Panc1 (cell line): ENCODE results near the gene CRYGN.

Experiments used
- TF ChIP-seq, protein P1 (sequence below): fragments of 450-650 bp; IDR thresholded peaks from 2 replicates; pipeline ENCODE4 v1.5.1; 2017; ENCODE audit warnings: mild to moderate bottlenecking
- TF ChIP-seq, protein P2 (sequence below), 2 experiments: IDR thresholded peaks; 2 replicates each; pipeline ENCODE4 v1.6.1; 2011 to 2012; ENCODE audit warnings: low read depth in 2 of 2, control low read depth in 1 of 2, low read length in 1 of 2, mild to moderate bottlenecking in 1 of 2, moderate library complexity in 1 of 2; ENCODE audit not compliant: insufficient read depth in 1 of 2

DNA sequence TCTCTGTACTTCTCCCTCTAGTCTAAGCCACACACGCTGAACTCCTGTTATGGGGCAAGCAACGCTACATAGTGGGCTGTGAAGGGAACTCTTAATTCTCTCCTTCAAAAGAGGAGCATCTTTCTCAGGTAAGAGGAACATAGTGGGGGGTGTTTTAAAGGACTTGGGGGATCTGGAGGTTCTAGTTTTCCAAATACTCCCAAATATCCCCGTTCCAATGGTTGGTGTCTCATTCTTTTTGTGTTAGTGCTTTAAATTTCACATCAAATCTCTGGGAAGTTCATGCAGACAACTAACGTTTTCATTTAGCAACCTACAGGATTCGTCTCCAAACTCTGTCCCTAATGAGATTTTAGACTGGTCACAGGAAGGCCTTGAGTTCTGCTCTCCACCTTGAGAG is 17.7 kb downstream of the CRYGN start:
- TF ChIP-seq, protein P1, sequence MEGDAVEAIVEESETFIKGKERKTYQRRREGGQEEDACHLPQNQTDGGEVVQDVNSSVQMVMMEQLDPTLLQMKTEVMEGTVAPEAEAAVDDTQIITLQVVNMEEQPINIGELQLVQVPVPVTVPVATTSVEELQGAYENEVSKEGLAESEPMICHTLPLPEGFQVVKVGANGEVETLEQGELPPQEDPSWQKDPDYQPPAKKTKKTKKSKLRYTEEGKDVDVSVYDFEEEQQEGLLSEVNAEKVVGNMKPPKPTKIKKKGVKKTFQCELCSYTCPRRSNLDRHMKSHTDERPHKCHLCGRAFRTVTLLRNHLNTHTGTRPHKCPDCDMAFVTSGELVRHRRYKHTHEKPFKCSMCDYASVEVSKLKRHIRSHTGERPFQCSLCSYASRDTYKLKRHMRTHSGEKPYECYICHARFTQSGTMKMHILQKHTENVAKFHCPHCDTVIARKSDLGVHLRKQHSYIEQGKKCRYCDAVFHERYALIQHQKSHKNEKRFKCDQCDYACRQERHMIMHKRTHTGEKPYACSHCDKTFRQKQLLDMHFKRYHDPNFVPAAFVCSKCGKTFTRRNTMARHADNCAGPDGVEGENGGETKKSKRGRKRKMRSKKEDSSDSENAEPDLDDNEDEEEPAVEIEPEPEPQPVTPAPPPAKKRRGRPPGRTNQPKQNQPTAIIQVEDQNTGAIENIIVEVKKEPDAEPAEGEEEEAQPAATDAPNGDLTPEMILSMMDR, result no peak
- TF ChIP-seq, protein P2, sequence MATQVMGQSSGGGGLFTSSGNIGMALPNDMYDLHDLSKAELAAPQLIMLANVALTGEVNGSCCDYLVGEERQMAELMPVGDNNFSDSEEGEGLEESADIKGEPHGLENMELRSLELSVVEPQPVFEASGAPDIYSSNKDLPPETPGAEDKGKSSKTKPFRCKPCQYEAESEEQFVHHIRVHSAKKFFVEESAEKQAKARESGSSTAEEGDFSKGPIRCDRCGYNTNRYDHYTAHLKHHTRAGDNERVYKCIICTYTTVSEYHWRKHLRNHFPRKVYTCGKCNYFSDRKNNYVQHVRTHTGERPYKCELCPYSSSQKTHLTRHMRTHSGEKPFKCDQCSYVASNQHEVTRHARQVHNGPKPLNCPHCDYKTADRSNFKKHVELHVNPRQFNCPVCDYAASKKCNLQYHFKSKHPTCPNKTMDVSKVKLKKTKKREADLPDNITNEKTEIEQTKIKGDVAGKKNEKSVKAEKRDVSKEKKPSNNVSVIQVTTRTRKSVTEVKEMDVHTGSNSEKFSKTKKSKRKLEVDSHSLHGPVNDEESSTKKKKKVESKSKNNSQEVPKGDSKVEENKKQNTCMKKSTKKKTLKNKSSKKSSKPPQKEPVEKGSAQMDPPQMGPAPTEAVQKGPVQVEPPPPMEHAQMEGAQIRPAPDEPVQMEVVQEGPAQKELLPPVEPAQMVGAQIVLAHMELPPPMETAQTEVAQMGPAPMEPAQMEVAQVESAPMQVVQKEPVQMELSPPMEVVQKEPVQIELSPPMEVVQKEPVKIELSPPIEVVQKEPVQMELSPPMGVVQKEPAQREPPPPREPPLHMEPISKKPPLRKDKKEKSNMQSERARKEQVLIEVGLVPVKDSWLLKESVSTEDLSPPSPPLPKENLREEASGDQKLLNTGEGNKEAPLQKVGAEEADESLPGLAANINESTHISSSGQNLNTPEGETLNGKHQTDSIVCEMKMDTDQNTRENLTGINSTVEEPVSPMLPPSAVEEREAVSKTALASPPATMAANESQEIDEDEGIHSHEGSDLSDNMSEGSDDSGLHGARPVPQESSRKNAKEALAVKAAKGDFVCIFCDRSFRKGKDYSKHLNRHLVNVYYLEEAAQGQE (IDR thresholded peaks at IDR 0.05; ENCODE audit: insufficient read depth in 1 of 2, low read depth in 2 of 2, low read length in 1 of 2), result no peak
